Colonic mucosa (tissue), 4 donors: ENCODE measurements around the gene SIRT7. TPM values are rescaled to one million over a fixed set of nuclear protein-coding genes. Genes with fewer than 3 reads are reported as not detected.

ENCODE experiments used
- DNase-seq: peaks from one replicate; pipeline ENCODE4 v3.0.0-alpha.2; 2020
- H3K27ac ChIP-seq: fragments of 200-600 bp; one replicate; pipeline ENCODE4 v1.8.0; 2021
- H3K27me3 ChIP-seq: fragments of 200-600 bp; one replicate; pipeline ENCODE4 v1.8.0; 2021
- H3K36me3 ChIP-seq: fragments of 200-600 bp; one replicate; pipeline ENCODE4 v1.8.0; 2021
- H3K4me1 ChIP-seq: fragments of 200-600 bp; one replicate; pipeline ENCODE4 v1.8.0; 2021; ENCODE audit warnings: mild to moderate bottlenecking
- H3K4me3 ChIP-seq: fragments of 200-600 bp; one replicate; pipeline ENCODE4 v1.8.0; 2021
- H3K9ac ChIP-seq, 2 donors: one replicate each; pipeline ENCODE4 v1.7.0; 2013; ENCODE audit warnings: control low read depth in 2 of 2, low read depth in 2 of 2, low read length in 2 of 2
- H3K9me3 ChIP-seq: fragments of 200-600 bp; one replicate; pipeline ENCODE4 v1.8.0; 2021
- intact Hi-C: fragments of 100-400 bp; cut with DNase I; formaldehyde crosslinking; loops from one replicate; pipeline ENCODE4 v1.14.1; 2022
- total RNA-seq, 2 donors: library from RNA; stranded (reverse); fragmentation: NEBNext Ultra II Directional in 1 of 2; extraction: Animal tissue kit (Norgen Biotek cat#: 25700) in 1 of 2; gene quantifications; one replicate each; pipeline ENCODE4 v1.2.1, GENCODE V29; 2021
- TF ChIP-seq, protein P1 (sequence below): fragments of 200-600 bp; IDR thresholded peaks from one replicate; pipeline ENCODE4 v1.8.0; 2022; ENCODE audit warnings: antibody characterized with exemption, mild to moderate bottlenecking
- donor health status: healthy.
- donor health status: DM: no; HTN: no; CAD: no.
- donor health status: DM: no; HTN: no; CAD: no.

SIRT7 gene
- total RNA-seq, 2 donors from 2014 or later, result 43.3 to 81.9 TPM

DNA sequence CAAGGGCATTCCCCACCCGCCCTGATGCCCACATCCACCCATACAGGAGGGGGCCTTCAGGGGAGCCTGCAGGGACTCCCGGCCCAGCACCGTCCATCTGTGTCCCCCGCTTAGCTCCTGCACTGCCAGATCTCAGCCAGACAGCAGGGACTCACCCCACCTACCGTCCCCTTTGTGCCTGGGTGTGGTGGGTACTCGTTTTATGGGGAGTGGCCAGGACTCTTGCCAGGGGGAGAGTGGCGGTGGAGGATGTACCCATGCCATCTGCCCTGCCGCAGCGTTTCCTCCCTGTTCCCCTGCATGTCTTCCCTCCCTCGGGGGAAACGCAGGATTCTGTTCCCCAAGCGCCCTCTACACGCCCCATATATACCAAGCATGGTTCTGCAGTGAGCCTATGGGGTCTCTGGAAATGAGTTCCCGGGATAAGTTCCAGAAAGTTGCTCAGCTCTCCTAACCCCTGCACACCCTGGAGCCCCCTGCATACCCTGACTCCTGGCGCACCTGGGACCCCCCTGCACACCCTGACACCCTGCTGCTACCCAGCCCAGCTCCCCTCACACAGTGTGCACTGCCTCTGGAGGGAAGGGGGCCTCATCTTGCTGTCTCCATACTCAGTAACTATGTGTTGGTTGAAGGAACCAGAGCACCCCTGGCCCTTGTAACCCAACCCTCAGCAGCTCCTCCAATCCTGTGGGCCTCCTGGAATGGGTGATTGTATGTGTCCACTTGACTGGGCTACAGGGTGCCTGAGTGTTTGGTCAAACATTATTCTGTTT is 13.8 kb upstream of the SIRT7 start:
- H3K4me1 ChIP-seq, result peaks cover 6% of the 10 kb centered on the region
- H3K36me3 ChIP-seq, result no peaks in the 10 kb centered on the region
- peaks cover 9% of the 10 kb centered on the region for H3K27me3 ChIP-seq
- H3K9me3 ChIP-seq, result no peaks in the 10 kb centered on the region
- intact Hi-C loops, result no loop called here
- H3K4me3 ChIP-seq, result no peak overlapping the region
- no peak overlapping the region for H3K27ac ChIP-seq
- no peak overlapping the region for H3K9ac ChIP-seq
- no peak for DNase-seq
- TF ChIP-seq, protein P1, sequence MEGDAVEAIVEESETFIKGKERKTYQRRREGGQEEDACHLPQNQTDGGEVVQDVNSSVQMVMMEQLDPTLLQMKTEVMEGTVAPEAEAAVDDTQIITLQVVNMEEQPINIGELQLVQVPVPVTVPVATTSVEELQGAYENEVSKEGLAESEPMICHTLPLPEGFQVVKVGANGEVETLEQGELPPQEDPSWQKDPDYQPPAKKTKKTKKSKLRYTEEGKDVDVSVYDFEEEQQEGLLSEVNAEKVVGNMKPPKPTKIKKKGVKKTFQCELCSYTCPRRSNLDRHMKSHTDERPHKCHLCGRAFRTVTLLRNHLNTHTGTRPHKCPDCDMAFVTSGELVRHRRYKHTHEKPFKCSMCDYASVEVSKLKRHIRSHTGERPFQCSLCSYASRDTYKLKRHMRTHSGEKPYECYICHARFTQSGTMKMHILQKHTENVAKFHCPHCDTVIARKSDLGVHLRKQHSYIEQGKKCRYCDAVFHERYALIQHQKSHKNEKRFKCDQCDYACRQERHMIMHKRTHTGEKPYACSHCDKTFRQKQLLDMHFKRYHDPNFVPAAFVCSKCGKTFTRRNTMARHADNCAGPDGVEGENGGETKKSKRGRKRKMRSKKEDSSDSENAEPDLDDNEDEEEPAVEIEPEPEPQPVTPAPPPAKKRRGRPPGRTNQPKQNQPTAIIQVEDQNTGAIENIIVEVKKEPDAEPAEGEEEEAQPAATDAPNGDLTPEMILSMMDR, result no peak

DNA sequence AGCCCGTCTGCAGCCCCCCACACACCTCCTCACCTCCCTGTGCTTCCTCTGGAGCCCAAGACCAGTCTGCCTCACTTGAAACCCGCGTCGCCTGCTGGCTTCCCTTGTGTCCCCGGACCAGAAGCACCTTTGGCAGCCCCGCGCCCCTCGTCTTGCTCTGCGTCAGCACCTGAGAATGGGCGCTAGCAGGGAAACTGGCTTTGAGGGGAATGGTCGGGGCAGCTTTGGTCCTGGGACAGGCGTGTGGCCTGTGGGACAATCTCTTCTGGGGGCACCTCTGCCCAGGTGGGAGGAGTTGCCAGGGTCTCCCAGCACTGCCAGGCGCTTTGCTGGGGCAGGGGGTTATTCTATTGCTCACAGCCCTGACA is 13.2 kb upstream of the SIRT7 start:
- Histone ChIP-seq H3K9ac (no peak overlapping the region), H3K4me3 (no peak overlapping the region), H3K9me3 (no peaks in the 10 kb centered on the region), H3K27me3 (peaks cover 9% of the 10 kb centered on the region), H3K27ac (no peak overlapping the region), H3K36me3 (no peaks in the 10 kb centered on the region), H3K4me1 (peaks cover 6% of the 10 kb centered on the region)
- intact Hi-C loops, result no loop called here
- no peak for DNase-seq
- TF ChIP-seq, protein P1, result no peak

DNA sequence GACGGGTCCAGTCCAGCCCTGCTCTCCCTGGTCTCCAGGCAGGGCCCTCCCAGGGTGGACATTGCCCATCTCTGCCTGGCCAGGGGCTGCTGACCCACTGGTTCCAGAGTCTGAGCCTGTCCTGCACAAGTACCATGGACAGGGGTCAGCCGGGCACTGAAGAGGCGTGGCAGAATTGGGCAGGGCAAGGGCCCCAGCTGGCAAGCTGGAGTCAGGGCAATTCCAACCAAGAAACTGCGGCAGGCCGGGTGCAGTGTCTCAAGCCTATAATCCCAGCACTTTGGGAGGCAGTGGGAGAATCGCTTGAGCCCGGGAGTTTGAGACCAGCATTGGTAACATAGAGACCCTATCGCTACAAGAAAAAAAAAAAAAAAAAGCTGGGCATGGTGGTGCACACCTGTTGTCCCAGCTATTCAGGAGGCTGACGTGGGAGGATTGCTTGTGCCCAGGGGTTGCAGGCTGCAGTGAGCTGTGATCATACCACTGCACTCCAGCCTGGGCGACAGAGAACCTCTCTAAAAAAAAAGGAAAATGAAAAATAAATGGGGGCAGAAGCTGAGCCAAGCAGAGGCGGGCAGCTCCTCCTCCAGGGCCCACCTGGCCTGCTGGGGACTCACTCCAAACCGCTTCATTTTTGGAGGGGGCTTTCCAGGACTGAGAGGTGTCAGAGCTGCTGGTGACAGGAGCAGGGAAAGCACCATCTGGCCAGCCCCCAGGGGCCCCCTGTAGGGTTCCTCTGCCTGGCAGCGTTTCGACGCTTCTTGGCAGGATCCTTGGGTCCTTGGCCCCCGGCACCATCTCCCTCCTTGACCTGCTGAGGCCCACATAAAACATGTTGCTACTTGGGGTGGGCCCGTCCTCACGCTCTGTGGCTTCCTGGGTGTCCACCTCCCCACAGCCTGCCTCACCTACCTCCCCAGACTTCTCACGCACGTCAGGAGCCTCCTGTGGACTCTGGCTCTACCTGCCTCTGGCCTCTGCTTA is 12.5 kb upstream of the SIRT7 start:
- no peak overlapping the region for H3K27ac ChIP-seq
- H3K9me3 ChIP-seq, result no peaks in the 10 kb centered on the region
- H3K4me3 ChIP-seq, result no peak overlapping the region
- H3K27me3 ChIP-seq, result peaks cover 9% of the 10 kb centered on the region
- intact Hi-C loops, result no loop called here
- H3K9ac ChIP-seq, result no peak overlapping the region
- peaks cover 6% of the 10 kb centered on the region for H3K4me1 ChIP-seq
- TF ChIP-seq, protein P1, result no peak
- peak; percentile 51 for DNase-seq
- no peaks in the 10 kb centered on the region for H3K36me3 ChIP-seq

DNA sequence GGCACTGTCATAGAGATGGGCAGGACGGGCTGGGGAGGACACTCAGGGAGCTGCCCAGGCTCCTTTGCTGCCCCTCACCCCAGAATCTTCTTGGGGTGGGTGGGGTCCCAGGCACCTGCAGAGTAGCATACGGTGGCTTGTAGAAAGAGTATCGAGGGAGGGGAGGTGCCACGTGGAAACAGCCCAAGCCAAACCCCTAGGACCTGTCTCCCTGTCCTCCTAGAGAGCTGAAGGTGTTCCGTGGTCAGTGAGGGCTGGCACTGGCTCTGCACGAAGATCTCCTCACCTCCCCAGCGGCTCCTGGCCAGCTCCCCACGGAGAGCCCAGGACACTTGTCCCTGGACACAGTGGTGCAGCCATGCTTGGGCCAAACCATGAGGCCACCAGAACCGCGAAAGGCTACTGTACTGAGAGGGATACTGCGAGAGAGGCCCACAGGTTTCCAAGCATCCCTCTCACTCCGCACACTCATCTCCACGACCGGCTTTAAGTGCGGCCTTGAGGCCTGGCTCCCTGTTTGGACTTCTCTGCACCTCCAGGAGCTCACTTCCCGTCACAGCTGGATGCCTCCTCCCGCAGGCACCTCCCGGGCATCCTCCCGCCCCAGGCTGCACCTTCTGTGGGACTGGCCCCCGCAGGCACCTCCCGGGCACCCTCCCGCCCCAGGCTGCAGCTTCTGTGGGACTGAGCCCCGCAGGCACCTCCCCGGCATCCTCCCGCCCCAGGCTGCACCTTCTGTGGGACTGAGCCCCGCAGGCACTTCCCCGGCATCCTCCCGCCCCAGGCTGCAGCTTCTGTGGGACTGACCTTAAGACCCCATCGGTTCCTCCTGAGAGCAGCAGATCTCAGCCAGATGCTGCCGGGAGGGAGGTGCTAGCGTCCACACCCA is 11.5 kb upstream of the SIRT7 start:
- H3K9ac ChIP-seq, result no peak overlapping the region
- peaks cover 9% of the 10 kb centered on the region for H3K27me3 ChIP-seq
- H3K4me3 ChIP-seq, result no peak overlapping the region
- no peaks in the 10 kb centered on the region for H3K9me3 ChIP-seq
- TF ChIP-seq, protein P1, result no peak
- intact Hi-C loops, result no loop called here
- DNase-seq, result no peak
- H3K27ac ChIP-seq, result no peak overlapping the region
- peaks cover 13% of the 10 kb centered on the region for H3K4me1 ChIP-seq
- no peaks in the 10 kb centered on the region for H3K36me3 ChIP-seq
